Fibroblast of the conjunctiva (primary cell): ENCODE measurements around the gene ZKSCAN7.
"Not testable (repeated sequence)": the region's sequence is repeated elsewhere in the genome, so short reads cannot be mapped to it uniquely, and the experiment has no call there.

Experiments
- DNase-seq: peaks from one replicate; pipeline ENCODE4 v3.0.0-alpha.2; 2010; ENCODE audit warnings: low read depth

ZKSCAN7 gene

DNA sequence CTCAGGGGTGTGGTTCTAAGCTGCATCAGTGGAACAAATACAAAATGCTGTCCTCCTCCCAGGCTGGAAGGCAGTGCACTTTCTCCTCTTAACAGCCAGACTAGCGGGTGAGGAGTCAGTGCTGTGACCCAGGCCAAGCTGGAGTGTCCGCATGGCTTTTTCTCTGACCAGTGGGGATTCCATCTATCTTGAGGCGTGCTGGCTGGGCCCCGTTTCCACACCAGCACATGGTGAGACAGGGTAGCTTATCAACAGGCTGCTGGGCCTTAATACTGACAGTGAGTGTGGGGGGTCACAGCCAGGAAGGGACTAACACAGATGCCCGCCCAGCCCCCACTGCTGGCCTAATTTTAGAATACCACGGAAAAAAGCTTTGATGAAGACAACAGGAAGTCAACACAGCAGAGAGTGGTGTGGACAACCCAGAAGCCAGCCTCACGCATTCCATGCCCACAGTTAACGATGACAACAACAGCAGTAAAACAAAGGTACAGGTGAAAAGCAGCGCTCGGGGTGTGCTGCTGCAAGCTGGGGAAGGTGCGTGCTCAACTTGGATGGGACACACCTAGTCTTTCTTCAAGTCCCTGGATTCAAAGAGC, 22.5 kb downstream of the ZKSCAN7 start:
- not testable (repeated sequence) for DNase-seq

- not testable (repeated sequence) for DNase-seq
Measured at GRCh38 chr3:44578316-44578715, 23.3 kb downstream of the ZKSCAN7 start.

GRCh38 chr3:44578924-44579515, 24.0 kb downstream of the ZKSCAN7 start:
- not testable (repeated sequence) for DNase-seq

GRCh38 chr3:44579749-44580148, 24.8 kb downstream of the ZKSCAN7 start:
- not testable (repeated sequence) for DNase-seq

DNA sequence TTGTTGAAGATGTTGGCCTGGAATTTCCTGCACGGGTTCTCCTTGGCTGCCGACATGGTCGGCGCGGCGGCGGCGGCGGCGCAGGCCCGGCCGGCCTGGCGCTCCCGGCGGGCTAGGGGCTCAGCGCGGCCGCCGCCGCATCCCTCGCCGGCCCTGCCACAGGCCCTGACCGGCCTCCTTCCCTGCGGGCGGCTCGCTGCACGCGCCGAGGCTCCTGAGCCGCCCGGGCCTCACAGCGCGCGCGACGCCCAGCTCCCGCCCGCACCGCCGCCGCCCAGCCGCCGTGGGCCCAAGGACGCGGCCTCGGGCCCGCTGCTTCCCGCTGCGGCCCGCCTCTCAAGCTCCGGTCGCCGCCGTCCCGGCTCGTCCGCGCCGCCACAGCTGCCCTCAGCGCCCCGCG, 26.0 kb downstream of the ZKSCAN7 start:
- not testable (repeated sequence) for DNase-seq

- DNase-seq, result peak; percentile 53
Measured at GRCh38 chr3:44584646-44585501, 29.9 kb downstream of the ZKSCAN7 start, which contains the start of gene ZNF660. Gene ZNF660, plus strand, starts transcription at chr3:44584964. Its CDS starts 9,230 bp downstream, at chr3:44594194.

GRCh38 chr3:44596621-44597020, 41.6 kb downstream of the ZKSCAN7 start:
- no peak for DNase-seq

DNA sequence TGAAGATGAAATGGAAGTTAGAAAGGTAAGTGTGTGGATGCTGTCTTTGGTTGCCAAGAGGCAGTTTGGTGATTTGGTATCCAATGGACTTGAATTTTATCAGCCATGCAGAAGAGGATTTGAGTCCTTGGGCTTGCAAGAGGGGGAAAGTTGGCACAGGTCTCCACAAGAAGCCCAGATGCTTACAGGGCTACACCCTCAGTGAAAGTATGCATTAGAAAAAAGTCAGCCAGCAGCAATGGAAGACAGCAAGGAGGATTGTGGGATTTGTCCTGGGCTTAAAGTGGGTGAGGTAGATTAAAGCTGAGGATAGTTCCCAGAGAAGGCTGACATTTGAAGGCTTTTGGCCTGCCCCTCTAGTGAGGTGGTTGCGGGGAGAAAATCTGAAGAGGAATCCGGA, 46.8 kb downstream of the ZKSCAN7 start:
- no peak for DNase-seq

DNA sequence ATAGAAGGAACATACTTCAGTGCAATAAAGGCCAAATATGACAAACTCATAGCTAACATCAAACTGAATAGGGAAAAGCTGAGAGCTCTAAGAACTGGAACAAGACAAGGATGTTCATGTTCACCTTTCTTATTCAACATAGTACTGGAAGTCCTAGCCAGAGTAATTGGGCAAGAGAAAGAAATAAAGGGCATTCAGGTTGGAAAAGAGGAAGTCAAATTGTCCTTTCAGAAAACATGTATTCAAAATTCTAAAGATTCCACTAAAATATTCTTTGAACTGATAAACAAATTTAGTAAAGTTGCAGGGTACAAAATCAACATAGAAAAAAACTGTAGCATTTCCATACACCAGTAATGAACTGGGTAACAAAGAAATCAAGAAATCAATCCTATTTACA, 57.7 kb downstream of the ZKSCAN7 start:
- DNase-seq, result no peak
